HL-60 (cell line): Measurements from ENCODE around the gene CHD1.

Experiments used
- POLR2AphosphoS5 ChIP-seq: IDR thresholded peaks from 2 replicates; pipeline ENCODE4 v1.6.1; 2012; ENCODE audit warnings: low read depth
- SPI1 ChIP-seq: IDR thresholded peaks from 2 replicates; pipeline ENCODE4 v1.6.1; 2012; ENCODE audit warnings: low read depth, mild to moderate bottlenecking, borderline replicate concordance
- TF ChIP-seq, protein P1 (sequence below): IDR thresholded peaks from one replicate; pipeline ENCODE4 v1.5.1; 2011; ENCODE audit warnings: low read length, control low read depth, inconsistent platforms; ENCODE audit not compliant: insufficient read depth
- TF ChIP-seq, protein P2 (sequence below): IDR thresholded peaks from 2 replicates; pipeline ENCODE4 v1.6.1; 2012; ENCODE audit warnings: low read depth; ENCODE audit not compliant: insufficient replicate concordance

DNA sequence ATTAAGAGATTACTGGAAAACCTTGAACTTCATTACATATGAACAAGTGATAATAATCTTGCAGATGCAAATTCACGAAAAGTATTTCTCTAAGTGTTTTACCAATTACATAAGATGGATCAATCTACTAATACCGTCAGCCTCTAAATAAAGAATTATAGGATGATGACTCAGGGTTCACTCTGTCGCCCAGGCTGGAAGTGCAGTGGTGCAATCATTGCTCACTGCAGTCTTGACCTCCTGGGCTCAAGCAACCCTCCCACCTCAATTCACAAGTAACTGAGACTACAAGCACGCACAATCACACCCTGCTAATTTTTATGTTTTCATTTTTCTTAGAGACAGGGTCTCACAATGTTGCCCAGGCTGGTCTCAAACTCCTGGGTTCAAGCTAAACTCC is 56.1 kb downstream of the CHD1 start:
- TF ChIP-seq POLR2AphosphoS5 (no peak), SPI1 (no peak)
- TF ChIP-seq, protein P1, sequence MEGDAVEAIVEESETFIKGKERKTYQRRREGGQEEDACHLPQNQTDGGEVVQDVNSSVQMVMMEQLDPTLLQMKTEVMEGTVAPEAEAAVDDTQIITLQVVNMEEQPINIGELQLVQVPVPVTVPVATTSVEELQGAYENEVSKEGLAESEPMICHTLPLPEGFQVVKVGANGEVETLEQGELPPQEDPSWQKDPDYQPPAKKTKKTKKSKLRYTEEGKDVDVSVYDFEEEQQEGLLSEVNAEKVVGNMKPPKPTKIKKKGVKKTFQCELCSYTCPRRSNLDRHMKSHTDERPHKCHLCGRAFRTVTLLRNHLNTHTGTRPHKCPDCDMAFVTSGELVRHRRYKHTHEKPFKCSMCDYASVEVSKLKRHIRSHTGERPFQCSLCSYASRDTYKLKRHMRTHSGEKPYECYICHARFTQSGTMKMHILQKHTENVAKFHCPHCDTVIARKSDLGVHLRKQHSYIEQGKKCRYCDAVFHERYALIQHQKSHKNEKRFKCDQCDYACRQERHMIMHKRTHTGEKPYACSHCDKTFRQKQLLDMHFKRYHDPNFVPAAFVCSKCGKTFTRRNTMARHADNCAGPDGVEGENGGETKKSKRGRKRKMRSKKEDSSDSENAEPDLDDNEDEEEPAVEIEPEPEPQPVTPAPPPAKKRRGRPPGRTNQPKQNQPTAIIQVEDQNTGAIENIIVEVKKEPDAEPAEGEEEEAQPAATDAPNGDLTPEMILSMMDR = no peak
- TF ChIP-seq, protein P2, sequence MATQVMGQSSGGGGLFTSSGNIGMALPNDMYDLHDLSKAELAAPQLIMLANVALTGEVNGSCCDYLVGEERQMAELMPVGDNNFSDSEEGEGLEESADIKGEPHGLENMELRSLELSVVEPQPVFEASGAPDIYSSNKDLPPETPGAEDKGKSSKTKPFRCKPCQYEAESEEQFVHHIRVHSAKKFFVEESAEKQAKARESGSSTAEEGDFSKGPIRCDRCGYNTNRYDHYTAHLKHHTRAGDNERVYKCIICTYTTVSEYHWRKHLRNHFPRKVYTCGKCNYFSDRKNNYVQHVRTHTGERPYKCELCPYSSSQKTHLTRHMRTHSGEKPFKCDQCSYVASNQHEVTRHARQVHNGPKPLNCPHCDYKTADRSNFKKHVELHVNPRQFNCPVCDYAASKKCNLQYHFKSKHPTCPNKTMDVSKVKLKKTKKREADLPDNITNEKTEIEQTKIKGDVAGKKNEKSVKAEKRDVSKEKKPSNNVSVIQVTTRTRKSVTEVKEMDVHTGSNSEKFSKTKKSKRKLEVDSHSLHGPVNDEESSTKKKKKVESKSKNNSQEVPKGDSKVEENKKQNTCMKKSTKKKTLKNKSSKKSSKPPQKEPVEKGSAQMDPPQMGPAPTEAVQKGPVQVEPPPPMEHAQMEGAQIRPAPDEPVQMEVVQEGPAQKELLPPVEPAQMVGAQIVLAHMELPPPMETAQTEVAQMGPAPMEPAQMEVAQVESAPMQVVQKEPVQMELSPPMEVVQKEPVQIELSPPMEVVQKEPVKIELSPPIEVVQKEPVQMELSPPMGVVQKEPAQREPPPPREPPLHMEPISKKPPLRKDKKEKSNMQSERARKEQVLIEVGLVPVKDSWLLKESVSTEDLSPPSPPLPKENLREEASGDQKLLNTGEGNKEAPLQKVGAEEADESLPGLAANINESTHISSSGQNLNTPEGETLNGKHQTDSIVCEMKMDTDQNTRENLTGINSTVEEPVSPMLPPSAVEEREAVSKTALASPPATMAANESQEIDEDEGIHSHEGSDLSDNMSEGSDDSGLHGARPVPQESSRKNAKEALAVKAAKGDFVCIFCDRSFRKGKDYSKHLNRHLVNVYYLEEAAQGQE = no peak
